ENCODE data around the gene ANKMY1. TPM values are rescaled to one million over a fixed set of nuclear protein-coding genes. Genes with fewer than 3 reads are reported as not detected.

ANKMY1 gene
- total RNA-seq, 1 donor from 2014 or later, result 7.2 TPM

DNA sequence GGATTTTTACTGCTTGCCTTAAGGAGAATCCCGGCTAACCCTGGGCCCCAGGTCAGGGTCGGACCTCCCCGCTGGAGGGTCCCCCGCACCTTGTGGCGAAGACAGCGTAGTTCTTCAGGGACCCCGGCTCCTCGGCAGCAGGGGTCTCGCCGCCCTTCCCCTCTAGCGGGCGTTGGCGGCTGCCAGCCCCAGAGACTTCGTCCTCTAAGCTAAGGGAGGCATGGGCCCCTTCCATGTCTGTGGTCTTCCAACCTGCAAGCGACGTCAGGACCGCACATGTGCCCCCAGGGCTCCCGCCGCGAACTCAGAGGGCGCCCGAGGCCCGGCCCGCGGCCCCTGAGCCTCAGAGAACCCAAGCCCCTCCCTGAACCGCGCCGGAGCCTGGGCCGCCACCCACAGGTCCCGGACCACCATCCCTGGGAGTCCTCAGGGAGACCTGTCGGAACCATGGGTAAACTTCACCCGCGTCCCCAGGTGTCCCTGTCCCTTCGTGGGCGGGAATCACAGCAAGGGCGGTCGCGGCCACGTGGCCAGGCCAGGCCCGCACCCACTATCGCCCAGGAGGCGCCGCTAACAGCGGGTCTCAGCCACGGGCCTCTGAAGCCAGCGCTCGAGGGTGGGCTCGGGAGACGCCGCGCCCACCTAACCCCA lies 562 bp downstream of the ANKMY1 start:
- Histone ChIP-seq H3K4me3 (ENCODE audit: insufficient read depth, low read depth, low read length) (peak overlapping the region; percentile 48), H3K9ac (ENCODE audit: low read length) (peak overlapping the region; percentile 63), H3K4me1 (ENCODE audit: insufficient read depth, low read length) (peaks cover 36% of the 10 kb centered on the region), H3K36me3 (ENCODE audit: insufficient read depth, low read length) (no peaks in the 10 kb centered on the region), H3K4me2 (ENCODE audit: low read length) (peak overlapping the region; percentile 88), H3K79me2 (ENCODE audit: insufficient read depth, low read length) (peaks cover 35% of the 10 kb centered on the region), H3K9me3 (ENCODE audit: insufficient read depth, low read depth, low read length) (no peaks in the 10 kb centered on the region), H4K20me1 (ENCODE audit: insufficient read depth, low read length) (peaks cover 23% of the 10 kb centered on the region), H2AFZ (ENCODE audit: low read depth, low read length) (peak overlapping the region; percentile 70), H3K27ac (ENCODE audit: low read depth, low read length) (no peak overlapping the region), H3K27me3 (ENCODE audit: insufficient read depth, low read length) (no peaks in the 10 kb centered on the region)
- DNase-seq (ENCODE audit: low read depth) (no peak), FAIRE-seq (no peak)
- peaks cover 6% of the 10 kb centered on the region for H3K4me1 Mint-ChIP-seq (ENCODE audit: low read depth, unreplicated experiment)
- no peaks in the 10 kb centered on the region for H3K9me3 Mint-ChIP-seq (ENCODE audit: unreplicated experiment)
- H3K27me3 Mint-ChIP-seq (ENCODE audit: low read depth, unreplicated experiment), result peaks cover 2% of the 10 kb centered on the region
- H3K27ac Mint-ChIP-seq (ENCODE audit: unreplicated experiment), result no peak overlapping the region
- TF ChIP-seq, protein P1, sequence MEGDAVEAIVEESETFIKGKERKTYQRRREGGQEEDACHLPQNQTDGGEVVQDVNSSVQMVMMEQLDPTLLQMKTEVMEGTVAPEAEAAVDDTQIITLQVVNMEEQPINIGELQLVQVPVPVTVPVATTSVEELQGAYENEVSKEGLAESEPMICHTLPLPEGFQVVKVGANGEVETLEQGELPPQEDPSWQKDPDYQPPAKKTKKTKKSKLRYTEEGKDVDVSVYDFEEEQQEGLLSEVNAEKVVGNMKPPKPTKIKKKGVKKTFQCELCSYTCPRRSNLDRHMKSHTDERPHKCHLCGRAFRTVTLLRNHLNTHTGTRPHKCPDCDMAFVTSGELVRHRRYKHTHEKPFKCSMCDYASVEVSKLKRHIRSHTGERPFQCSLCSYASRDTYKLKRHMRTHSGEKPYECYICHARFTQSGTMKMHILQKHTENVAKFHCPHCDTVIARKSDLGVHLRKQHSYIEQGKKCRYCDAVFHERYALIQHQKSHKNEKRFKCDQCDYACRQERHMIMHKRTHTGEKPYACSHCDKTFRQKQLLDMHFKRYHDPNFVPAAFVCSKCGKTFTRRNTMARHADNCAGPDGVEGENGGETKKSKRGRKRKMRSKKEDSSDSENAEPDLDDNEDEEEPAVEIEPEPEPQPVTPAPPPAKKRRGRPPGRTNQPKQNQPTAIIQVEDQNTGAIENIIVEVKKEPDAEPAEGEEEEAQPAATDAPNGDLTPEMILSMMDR (IDR thresholded peaks at IDR 0.05; ENCODE audit: insufficient read depth, low read depth, low read length), result peak; percentile 1
- TF ChIP-seq EZH2 (IDR thresholded peaks at IDR 0.05; ENCODE audit: insufficient read depth, low read length), result no peak
- peak overlapping the region; percentile 66 for H3K4me3 Mint-ChIP-seq (ENCODE audit: unreplicated experiment)
- H3K36me3 Mint-ChIP-seq (ENCODE audit: low read depth, unreplicated experiment), result peaks cover 8% of the 10 kb centered on the region

DNA sequence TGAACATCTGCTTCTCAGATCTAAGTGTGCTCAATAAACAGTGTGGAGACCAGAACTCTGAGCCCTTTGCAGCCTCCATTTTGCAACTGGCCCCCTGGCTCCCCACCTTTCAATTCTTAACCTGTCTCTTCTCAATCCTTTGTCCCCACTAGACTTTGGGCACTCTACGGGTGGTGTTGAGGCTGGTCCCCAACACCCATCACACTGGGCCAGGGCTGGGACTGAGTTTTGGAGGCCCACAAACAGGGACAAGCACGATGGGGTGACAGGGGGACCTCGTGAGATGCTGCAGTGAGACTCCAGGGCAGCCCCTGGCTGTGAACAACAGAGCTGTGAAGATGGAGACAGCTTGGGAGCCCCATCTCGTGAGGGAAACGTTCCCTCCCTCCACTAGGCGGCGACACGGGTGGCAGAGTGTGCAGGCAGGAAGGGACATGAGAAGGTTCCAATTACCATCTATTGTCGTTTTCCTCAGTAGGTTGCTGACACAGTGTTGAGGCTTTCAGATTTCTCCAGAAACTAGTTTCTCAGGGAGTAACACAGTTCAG lies 1.2 kb downstream of the ANKMY1 start:
- Histone ChIP-seq H3K27ac (ENCODE audit: low read depth, low read length) (no peak overlapping the region), H3K9ac (ENCODE audit: low read length) (peak overlapping the region; percentile 63), H4K20me1 (ENCODE audit: insufficient read depth, low read length) (peaks cover 23% of the 10 kb centered on the region), H3K4me2 (ENCODE audit: low read length) (peak overlapping the region; percentile 88), H3K4me3 (ENCODE audit: insufficient read depth, low read depth, low read length) (peak overlapping the region; percentile 48), H3K79me2 (ENCODE audit: insufficient read depth, low read length) (peaks cover 35% of the 10 kb centered on the region), H3K27me3 (ENCODE audit: insufficient read depth, low read length) (no peaks in the 10 kb centered on the region), H3K9me3 (ENCODE audit: insufficient read depth, low read depth, low read length) (no peaks in the 10 kb centered on the region), H3K36me3 (ENCODE audit: insufficient read depth, low read length) (no peaks in the 10 kb centered on the region), H3K4me1 (ENCODE audit: insufficient read depth, low read length) (peaks cover 33% of the 10 kb centered on the region), H2AFZ (ENCODE audit: low read depth, low read length) (peak overlapping the region; percentile 70)
- Mint-ChIP-seq H3K4me3 (ENCODE audit: unreplicated experiment) (peak overlapping the region; percentile 66), H3K9me3 (ENCODE audit: unreplicated experiment) (peaks cover 2% of the 10 kb centered on the region), H3K4me1 (ENCODE audit: low read depth, unreplicated experiment) (peaks cover 5% of the 10 kb centered on the region), H3K27ac (ENCODE audit: unreplicated experiment) (no peak overlapping the region), H3K36me3 (ENCODE audit: low read depth, unreplicated experiment) (peaks cover 13% of the 10 kb centered on the region), H3K27me3 (ENCODE audit: low read depth, unreplicated experiment) (peaks cover 2% of the 10 kb centered on the region)
- TF ChIP-seq, protein P1 (IDR thresholded peaks at IDR 0.05; ENCODE audit: insufficient read depth, low read depth, low read length), result peak; percentile 51
- TF ChIP-seq EZH2 (IDR thresholded peaks at IDR 0.05; ENCODE audit: insufficient read depth, low read length), result no peak
- FAIRE-seq, result no peak
- DNase-seq (ENCODE audit: low read depth), result no peak

Measured in astrocyte (in vitro differentiated cells and primary cell).